ENCODE measurements around the gene COL19A1.
"Not testable (repeated sequence)": the region's sequence is repeated elsewhere in the genome, so short reads cannot be mapped to it uniquely, and the experiment has no call there.

COL19A1 gene

GRCh38 chr6:69900869-69901268, 34.5 kb downstream of the COL19A1 start:
- DNase-seq (ENCODE audit: low read depth): no peak

GRCh38 chr6:69901361-69901760, 35.0 kb downstream of the COL19A1 start:
- no peak for DNase-seq (ENCODE audit: low read depth)

- DNase-seq (ENCODE audit: low read depth): peak; percentile 69
Observed at GRCh38 chr6:69907981-69908498, 41.7 kb downstream of the COL19A1 start.

GRCh38 chr6:69913361-69913760, 47.0 kb downstream of the COL19A1 start:
- DNase-seq (ENCODE audit: low read depth): no peak

- no peak for DNase-seq (ENCODE audit: low read depth)
Observed at GRCh38 chr6:69914015-69914485, 47.7 kb downstream of the COL19A1 start.

- DNase-seq (ENCODE audit: low read depth): no peak
Observed at GRCh38 chr6:69915346-69915745, 49.0 kb downstream of the COL19A1 start.

- DNase-seq (ENCODE audit: low read depth): peak; percentile 71
Observed at GRCh38 chr6:69917834-69918233, 51.5 kb downstream of the COL19A1 start.

GRCh38 chr6:69918813-69919475, 52.6 kb downstream of the COL19A1 start:
- DNase-seq (ENCODE audit: low read depth): no peak

GRCh38 chr6:69921066-69921465, 54.7 kb downstream of the COL19A1 start:
- not testable (repeated sequence) for DNase-seq (ENCODE audit: low read depth)

GRCh38 chr6:69921611-69922010, 55.3 kb downstream of the COL19A1 start:
- DNase-seq (ENCODE audit: low read depth): not testable (repeated sequence)

- no peak for DNase-seq (ENCODE audit: low read depth)
Observed at GRCh38 chr6:69926745-69927144, 60.4 kb downstream of the COL19A1 start.

GRCh38 chr6:69933239-69933638, 66.9 kb downstream of the COL19A1 start:
- peak; percentile 41 for DNase-seq (ENCODE audit: low read depth)

- DNase-seq (ENCODE audit: low read depth): no peak
Observed at GRCh38 chr6:69935079-69935478, 68.7 kb downstream of the COL19A1 start.

GRCh38 chr6:69936674-69937363, 70.5 kb downstream of the COL19A1 start:
- DNase-seq (ENCODE audit: low read depth): peak; percentile 77

GRCh38 chr6:69937402-69938136, 71.2 kb downstream of the COL19A1 start:
- no peak for DNase-seq (ENCODE audit: low read depth)

- no peak for DNase-seq (ENCODE audit: low read depth)
Observed at GRCh38 chr6:69942485-69942884, 76.1 kb downstream of the COL19A1 start.

- DNase-seq (ENCODE audit: low read depth): no peak
Observed at GRCh38 chr6:69945192-69945591, 78.8 kb downstream of the COL19A1 start.

GRCh38 chr6:69948479-69949114, 82.2 kb downstream of the COL19A1 start:
- no peak for DNase-seq (ENCODE audit: low read depth)

- no peak for DNase-seq (ENCODE audit: low read depth)
Observed at GRCh38 chr6:69953491-69953890, 87.1 kb downstream of the COL19A1 start.

- no peak for DNase-seq (ENCODE audit: low read depth)
Observed at GRCh38 chr6:69954733-69955132, 88.4 kb downstream of the COL19A1 start.

GRCh38 chr6:69957985-69958559, 91.7 kb downstream of the COL19A1 start:
- DNase-seq (ENCODE audit: low read depth): peak; percentile 24

- no peak for DNase-seq (ENCODE audit: low read depth)
Observed at GRCh38 chr6:69958978-69959377, 92.6 kb downstream of the COL19A1 start.
